Progenitor cell of endocrine pancreas (in vitro differentiated cells): Measurements from ENCODE around the gene GP1BB. TPM values are rescaled to one million over a fixed set of nuclear protein-coding genes. Genes with fewer than 3 reads are reported as not detected.

ENCODE experiments used
- DNase-seq: peaks from one replicate; pipeline ENCODE4 v3.0.0; 2021; ENCODE audit warnings: low spot score; ENCODE audit not compliant: unreplicated experiment
- H3K27ac Mint-ChIP-seq: 2 replicates; pipeline ENCODE4 v1.8.0; 2021; ENCODE audit warnings: mild to moderate bottlenecking, moderate library complexity, mixed read lengths
- H3K27me3 Mint-ChIP-seq: 2 replicates; pipeline ENCODE4 v1.8.0; 2021; ENCODE audit warnings: mixed read lengths
- H3K36me3 Mint-ChIP-seq: 2 replicates; pipeline ENCODE4 v1.8.0; 2022; ENCODE audit warnings: mixed read lengths; ENCODE audit not compliant: insufficient read depth
- H3K4me1 Mint-ChIP-seq: 2 replicates; pipeline ENCODE4 v1.8.0; 2021; ENCODE audit warnings: low read depth, mixed read lengths
- H3K4me3 Mint-ChIP-seq: 2 replicates; pipeline ENCODE4 v1.8.0; 2021; ENCODE audit warnings: low read depth, mild to moderate bottlenecking, moderate library complexity, mixed read lengths
- H3K9me3 Mint-ChIP-seq: 2 replicates; pipeline ENCODE4 v1.8.0; 2021; ENCODE audit warnings: low read depth, mixed read lengths
- CTCF ChIP-seq: fragments of 200-600 bp; sonication (generic); IDR thresholded peaks from one replicate; pipeline ENCODE4 v1.5.0; 2021; ENCODE audit warnings: antibody characterized with exemption, mild to moderate bottlenecking; ENCODE audit not compliant: unreplicated experiment
- total RNA-seq: library from RNA; stranded (reverse); gene quantifications from 2 replicates; pipeline ENCODE4 v1.2.1, GENCODE V29; 2021

The GP1BB gene
- total RNA-seq, 1 donor from 2014 or later, result 7.7 TPM

GRCh38 chr22:19766511-19767426, 43.4 kb downstream of the GP1BB start:
- no peak overlapping the region for H3K4me3 Mint-ChIP-seq
- no peak for DNase-seq
- no peaks in the 10 kb centered on the region for H3K9me3 Mint-ChIP-seq
- TF ChIP-seq CTCF, result peak; percentile 35
- H3K4me1 Mint-ChIP-seq, result peaks cover 5% of the 10 kb centered on the region
- no peak overlapping the region for H3K27ac Mint-ChIP-seq
- H3K36me3 Mint-ChIP-seq, result peaks cover 1% of the 10 kb centered on the region
- peaks cover 72% of the 10 kb centered on the region for H3K27me3 Mint-ChIP-seq

GRCh38 chr22:19767427-19768341, 44.3 kb downstream of the GP1BB start:
- no peak for DNase-seq
- Mint-ChIP-seq H3K4me1 (peaks cover 6% of the 10 kb centered on the region), H3K9me3 (no peaks in the 10 kb centered on the region), H3K4me3 (no peak overlapping the region), H3K36me3 (peaks cover 1% of the 10 kb centered on the region), H3K27me3 (peaks cover 73% of the 10 kb centered on the region), H3K27ac (peak overlapping the region; percentile 18)
- TF ChIP-seq CTCF, result no peak

GRCh38 chr22:19769393-19769715, 46.0 kb downstream of the GP1BB start:
- H3K4me1 Mint-ChIP-seq, result peaks cover 11% of the 10 kb centered on the region
- no peak overlapping the region for H3K4me3 Mint-ChIP-seq
- DNase-seq, result no peak
- H3K27ac Mint-ChIP-seq, result no peak overlapping the region
- no peaks in the 10 kb centered on the region for H3K9me3 Mint-ChIP-seq
- TF ChIP-seq CTCF, result no peak
- H3K27me3 Mint-ChIP-seq, result peaks cover 79% of the 10 kb centered on the region
- H3K36me3 Mint-ChIP-seq, result peaks cover 1% of the 10 kb centered on the region

- Mint-ChIP-seq H3K4me1 (peaks cover 7% of the 10 kb centered on the region), H3K27me3 (peaks cover 70% of the 10 kb centered on the region), H3K27ac (no peak overlapping the region), H3K36me3 (no peaks in the 10 kb centered on the region), H3K4me3 (no peak overlapping the region), H3K9me3 (no peaks in the 10 kb centered on the region)
- DNase-seq, result no peak
- TF ChIP-seq CTCF, result no peak
Observed at GRCh38 chr22:19770349-19771220, 47.2 kb downstream of the GP1BB start.

- Mint-ChIP-seq H3K27me3 (peaks cover 68% of the 10 kb centered on the region), H3K27ac (no peak overlapping the region), H3K4me1 (peaks cover 6% of the 10 kb centered on the region), H3K36me3 (no peaks in the 10 kb centered on the region), H3K9me3 (no peaks in the 10 kb centered on the region), H3K4me3 (no peak overlapping the region)
- no peak for DNase-seq
- no peak for TF ChIP-seq CTCF
Observed at GRCh38 chr22:19772422-19772672, 49.0 kb downstream of the GP1BB start.
